Measurements from ENCODE around the gene HES5.

- TF ChIP-seq EZH2phosphoT487 (IDR thresholded peaks at IDR 0.05; ENCODE audit: unreplicated experiment) (no peak), REST (IDR thresholded peaks at IDR 0.05; ENCODE audit: unreplicated experiment) (no peak), CTCF (conservative IDR thresholded peaks at IDR 0.05; ENCODE audit: low read depth in 2 of 2) (no peak), ZNF114 (CRISPR knock-in tag; IDR thresholded peaks at IDR 0.05) (no peak), POLR2AphosphoS5 (IDR thresholded peaks at IDR 0.05; ENCODE audit: low read depth) (no peak), EZH2 (IDR thresholded peaks at IDR 0.05; ENCODE audit: low read depth, unreplicated experiment) (no peak), CREB1 (CRISPR knock-in tag; IDR thresholded peaks at IDR 0.05; ENCODE audit: low read depth) (no peak), ZNF462 (CRISPR knock-in tag; IDR thresholded peaks at IDR 0.05) (no peak), JUNB (IDR thresholded peaks at IDR 0.05; ENCODE audit: unreplicated experiment) (no peak), NANOG (IDR thresholded peaks at IDR 0.05; ENCODE audit: borderline replicate concordance) (no peak), ETS1 (IDR thresholded peaks at IDR 0.05) (no peak)
Observed at GRCh38 chr1:2486558-2486957, 43.5 kb downstream of the HES5 start.
